Measurements from ENCODE around the gene ZBTB7C. TPM values are rescaled to one million over a fixed set of nuclear protein-coding genes. Genes with fewer than 3 reads are reported as not detected.

ZBTB7C gene
- total and polyA plus RNA-seq, 2 of the 8 experiments (the other 6 are each of a cell fraction or from before 2014, with no cell fraction given) = 0.15 to 0.45 TPM

GRCh38 chr18:48011926-48012465 lies 397.2 kb downstream of the ZBTB7C start:
- H2AFZ ChIP-seq (ENCODE audit: low read length) = no peak overlapping the region
- no peak overlapping the region for H4K91ac ChIP-seq (replicated peaks; ENCODE audit: insufficient read length, low read length)
- H4K8ac ChIP-seq (ENCODE audit: extremely low read depth, insufficient read depth, low read length) = no peak overlapping the region
- no peak overlapping the region for H3K4me3 ChIP-seq (ENCODE audit: extremely low read depth in 1 of 4, insufficient read depth in 2 of 4, low read depth in 3 of 4, low read length in 4 of 4)
- no peak overlapping the region for H3K14ac ChIP-seq (ENCODE audit: insufficient read length)
- no peak overlapping the region for H4K5ac ChIP-seq (ENCODE audit: insufficient read length, low read depth, low read length)
- H3K4me1 ChIP-seq (replicated peaks in 1 of 4; ENCODE audit: control insufficient read depth in 3 of 4, insufficient read depth in 4 of 4, low read length in 3 of 4) = peaks cover 0 to 15% (median 8%) of the 10 kb centered on the region in 4 experiments; a peak in 5 of 7 replicates
- H3K18ac ChIP-seq (ENCODE audit: extremely low read depth, low read length) = no peak overlapping the region; the same call in 1 of the 2 replicates
- H3K9me3 ChIP-seq (ENCODE audit: insufficient read depth in 2 of 2, low read depth in 1 of 2, low read length in 1 of 2) = no peaks in the 10 kb centered on the region
- CTCF ChIA-PET (ENCODE audit: partially characterized antibody) = interaction anchor here (1.1 to 2.1 kb wide), 3 partner anchors 8 to 240 kb away, joined by 3 to 4 read pairs (median 4); no protein-coding TSS in a partner anchor
- H3K23me2 ChIP-seq (ENCODE audit: low read depth, low read length) = peaks cover 5% of the 10 kb centered on the region
- TF ChIP-seq CHD2 (IDR thresholded peaks at IDR 0.05; ENCODE audit: low read length) (no peak), RXRA (IDR thresholded peaks at IDR 0.05; ENCODE audit: insufficient read depth, low read depth, low read length) (no peak)
- no peak overlapping the region for H3K27ac ChIP-seq (ENCODE audit: low read depth, low read length)
- 86% methylated on average over 6 of the region's 6 CpGs; no CpG with 5 or more reads in 1 of the 2 experiments for WGBS, 2 experiments (ENCODE audit: extremely low coverage in 1 of 2, insufficient coverage in 1 of 2, insufficient read length in 1 of 2, insufficient replicate concordance in 2 of 2, low coverage in 1 of 2, low lambda C conversion rate in 2 of 2, missing lambda C conversion rate in 1 of 2)
- no peak overlapping the region for H3K23ac ChIP-seq (ENCODE audit: insufficient read length)
- H2BK12ac ChIP-seq (ENCODE audit: low read depth, low read length) = 0 out of 2 replicates have a peak overlapping the region, but pooled peaks have one; percentile 39
- no peak for FAIRE-seq
- H4K20me1 ChIP-seq (replicated peaks in 1 of 2; ENCODE audit: control insufficient read depth in 1 of 2, insufficient read depth in 2 of 2, low read length in 2 of 2) = no peaks in the 10 kb centered on the region
- H3K56ac ChIP-seq (replicated peaks; ENCODE audit: insufficient read length, low read depth, low read length) = no peak overlapping the region
- H2BK15ac ChIP-seq (ENCODE audit: low read length) = no peak overlapping the region
- H3K79me2 ChIP-seq (ENCODE audit: control insufficient read depth in 1 of 2, insufficient read depth in 2 of 2, low read length in 2 of 2) = no peaks in the 10 kb centered on the region
- no peak overlapping the region for H3K9ac ChIP-seq (replicated peaks in 1 of 4; ENCODE audit: extremely low read depth in 1 of 4, low read depth in 3 of 4, low read length in 3 of 4)
- no peak overlapping the region for H2AK5ac ChIP-seq (ENCODE audit: low read depth, low read length)
- H2BK20ac ChIP-seq (ENCODE audit: low read length) = no peak overlapping the region
- H2BK5ac ChIP-seq (ENCODE audit: low read depth, low read length) = no peak overlapping the region
- H2BK120ac ChIP-seq (replicated peaks; ENCODE audit: low read depth, low read length) = no peak overlapping the region
- H3K36me3 ChIP-seq (ENCODE audit: control insufficient read depth in 2 of 4, insufficient read depth in 4 of 4, low read length in 3 of 4) = no peaks in the 10 kb centered on the region
- DNase-seq (ENCODE audit: low read depth in 1 of 2, low spot score in 2 of 2) = no peak
- H3K4ac ChIP-seq (replicated peaks; ENCODE audit: insufficient read length, low read depth, low read length) = no peak overlapping the region
- peaks cover 0 to 11% (median 7%) of the 10 kb centered on the region in 4 experiments; a peak in 5 of 7 replicates for H3K27me3 ChIP-seq (replicated peaks in 1 of 4; ENCODE audit: control insufficient read depth in 3 of 4, extremely low read depth in 1 of 4, insufficient read depth in 3 of 4, low read length in 3 of 4)
- H3K4me2 ChIP-seq (ENCODE audit: insufficient read depth in 1 of 2, low read depth in 2 of 2, low read length in 2 of 2) = no peak overlapping the region
- H3K79me1 ChIP-seq (ENCODE audit: low read depth, low read length) = no peaks in the 10 kb centered on the region
- POLR2A ChIA-PET (ENCODE audit: partially characterized antibody) = no interaction called here
